OCI-LY1 (cell line): ENCODE measurements around the gene TMEM127.

Experiments used
- H2AFZ ChIP-seq: fragments of 200-600 bp; sonication (generic), shearing (Covaris generic); 2 replicates; pipeline ENCODE4 v1.6.0; 2014; ENCODE audit warnings: antibody characterized with exemption, mild to moderate bottlenecking, low read length
- H3F3A ChIP-seq: fragments of 200-600 bp; sonication (generic), shearing (Covaris generic); 2 replicates; pipeline ENCODE4 v1.6.0; 2014; ENCODE audit warnings: mild to moderate bottlenecking, antibody characterized with exemption, low read length, moderate library complexity; ENCODE audit not compliant: insufficient read depth
- H3K27ac ChIP-seq: fragments of 200-600 bp; sonication (generic); 2 replicates; pipeline ENCODE4 v1.5.1; 2014; ENCODE audit warnings: low read length, mixed run types, mild to moderate bottlenecking, low read depth; ENCODE audit not compliant: poor library complexity, severe bottlenecking
- H3K27me3 ChIP-seq: fragments of 200-600 bp; sonication (generic); 2 replicates; pipeline ENCODE4 v1.6.0; 2014; ENCODE audit warnings: antibody characterized with exemption, mild to moderate bottlenecking, low read length, moderate library complexity; ENCODE audit not compliant: insufficient read depth
- H3K36me3 ChIP-seq: fragments of 200-600 bp; sonication (generic); 2 replicates; pipeline ENCODE4 v1.6.1; 2014; ENCODE audit warnings: mild to moderate bottlenecking, antibody characterized with exemption, low read length, moderate library complexity, mixed read lengths; ENCODE audit not compliant: insufficient read depth
- H3K4me1 ChIP-seq: fragments of 200-600 bp; sonication (generic); 2 replicates; pipeline ENCODE4 v1.5.1; 2014; ENCODE audit warnings: mild to moderate bottlenecking, low read length, moderate library complexity; ENCODE audit not compliant: insufficient read depth, severe bottlenecking
- H3K4me2 ChIP-seq: fragments of 200-600 bp; sonication (generic), shearing (Covaris generic); 2 replicates; pipeline ENCODE4 v1.6.1; 2014; ENCODE audit warnings: low read length
- H3K4me3 ChIP-seq: fragments of 200-600 bp; sonication (generic); 2 replicates; pipeline ENCODE4 v1.5.1; 2014; ENCODE audit warnings: low read length, low read depth, mild to moderate bottlenecking, mixed read lengths; ENCODE audit not compliant: poor library complexity, severe bottlenecking
- H3K79me2 ChIP-seq: fragments of 200-600 bp; shearing (Covaris generic); 2 replicates; pipeline ENCODE4 v1.6.1; 2016; ENCODE audit warnings: mixed run types, low read length, mixed read lengths; ENCODE audit not compliant: insufficient read depth
- H3K9ac ChIP-seq: fragments of 200-600 bp; sonication (generic), shearing (Covaris generic); 2 replicates; pipeline ENCODE4 v1.6.1; 2014; ENCODE audit warnings: mild to moderate bottlenecking, low read length, mixed read lengths
- H3K9me2 ChIP-seq: fragments of 200-600 bp; sonication (generic), shearing (Covaris generic); 2 replicates; pipeline ENCODE4 v1.6.1; 2014; ENCODE audit warnings: low read depth, mild to moderate bottlenecking, low read length, mixed read lengths
- H3K9me3 ChIP-seq: fragments of 200-600 bp; shearing (Covaris generic); 2 replicates; pipeline ENCODE4 v1.6.1; 2014; ENCODE audit warnings: low read length, mixed read lengths
- H4K20me1 ChIP-seq: fragments of 200-600 bp; sonication (generic), shearing (Covaris generic); 2 replicates; pipeline ENCODE4 v1.6.0; 2016; ENCODE audit warnings: mild to moderate bottlenecking, low read length; ENCODE audit not compliant: insufficient read depth
- CTCF ChIP-seq: fragments of 200-600 bp; sonication (generic), shearing (Covaris generic); IDR thresholded peaks from 2 replicates; pipeline ENCODE4 v1.5.1; 2017; ENCODE audit warnings: mild to moderate bottlenecking, antibody characterized with exemption, low read length, moderate library complexity, mixed read lengths
- EZH2 ChIP-seq: fragments of 200-600 bp; sonication (generic), shearing (Covaris generic); IDR thresholded peaks from 2 replicates; pipeline ENCODE4 v1.8.0; 2017; ENCODE audit warnings: borderline replicate concordance, mixed run types, mild to moderate bottlenecking, antibody characterized with exemption, low read length, moderate library complexity, mixed read lengths

Gene TMEM127

GRCh38 chr2:96239745-96240264, 26.0 kb downstream of the TMEM127 start:
- Histone ChIP-seq H3K9ac (no peak overlapping the region), H3K36me3 (no peaks in the 10 kb centered on the region), H4K20me1 (no peaks in the 10 kb centered on the region), H3K9me3 (no peaks in the 10 kb centered on the region), H3K27me3 (no peaks in the 10 kb centered on the region), H3K27ac (peak overlapping the region; percentile 78), H3F3A (no peaks in the 10 kb centered on the region), H3K4me2 (no peak overlapping the region), H3K4me1 (peaks cover 40% of the 10 kb centered on the region), H3K9me2 (no peaks in the 10 kb centered on the region), H3K79me2 (no peaks in the 10 kb centered on the region), H2AFZ (no peak overlapping the region), H3K4me3 (no peak overlapping the region)
- no peak for TF ChIP-seq EZH2
- TF ChIP-seq CTCF = no peak

DNA sequence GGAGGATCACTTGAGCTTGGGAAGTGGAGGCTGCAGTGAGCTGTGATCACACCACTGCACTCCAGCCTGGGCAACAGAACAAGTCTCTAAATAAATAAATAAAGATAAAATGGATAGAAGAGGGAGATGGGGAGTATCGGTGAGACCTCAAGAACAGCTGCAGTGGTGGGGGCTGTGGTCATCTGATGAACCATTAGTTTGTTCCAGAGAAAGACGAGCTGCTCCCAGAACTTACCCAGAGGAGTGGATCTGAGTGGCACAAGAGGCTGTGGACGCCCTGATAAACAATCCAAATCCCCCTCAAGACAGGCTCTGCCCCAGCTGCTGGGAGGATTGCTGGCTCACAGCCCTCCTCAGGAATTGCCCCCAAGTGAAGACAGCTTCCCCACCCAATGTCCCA, 26.7 kb downstream of the TMEM127 start:
- Histone ChIP-seq H3K9me3 (no peaks in the 10 kb centered on the region), H3K27ac (peak overlapping the region; percentile 78), H3K9me2 (no peaks in the 10 kb centered on the region), H3K4me2 (no peak overlapping the region), H3F3A (no peaks in the 10 kb centered on the region), H3K79me2 (no peaks in the 10 kb centered on the region), H3K4me3 (no peak overlapping the region), H2AFZ (no peak overlapping the region), H4K20me1 (no peaks in the 10 kb centered on the region), H3K9ac (no peak overlapping the region), H3K36me3 (no peaks in the 10 kb centered on the region), H3K27me3 (no peaks in the 10 kb centered on the region), H3K4me1 (peaks cover 47% of the 10 kb centered on the region)
- TF ChIP-seq CTCF = no peak
- no peak for TF ChIP-seq EZH2

GRCh38 chr2:96238266-96238665, 27.5 kb downstream of the TMEM127 start:
- no peaks in the 10 kb centered on the region for H3K27me3 ChIP-seq
- H3K27ac ChIP-seq = no peak overlapping the region
- H4K20me1 ChIP-seq = no peaks in the 10 kb centered on the region
- H2AFZ ChIP-seq = no peak overlapping the region
- H3K4me3 ChIP-seq = no peak overlapping the region
- H3K9me2 ChIP-seq = no peaks in the 10 kb centered on the region
- no peak overlapping the region for H3K9ac ChIP-seq
- no peak overlapping the region for H3K4me2 ChIP-seq
- no peaks in the 10 kb centered on the region for H3F3A ChIP-seq
- no peaks in the 10 kb centered on the region for H3K9me3 ChIP-seq
- H3K36me3 ChIP-seq = no peaks in the 10 kb centered on the region
- no peaks in the 10 kb centered on the region for H3K79me2 ChIP-seq
- H3K4me1 ChIP-seq = peaks cover 55% of the 10 kb centered on the region
- TF ChIP-seq EZH2 (no peak), CTCF (no peak)
